Astrocyte of the cerebellum (primary cell): ENCODE results near the gene MESP1.

Experiments used
- DNase-seq: peaks from one replicate; pipeline ENCODE4 v3.0.0-alpha.2; 2011; ENCODE audit warnings: low read depth
- H3K4me3 ChIP-seq: 2 replicates; pipeline ENCODE4 v1.5.1; 2011; ENCODE audit warnings: mild to moderate bottlenecking, low read depth, low read length, moderate library complexity
- CTCF ChIP-seq: IDR thresholded peaks from 2 replicates; pipeline ENCODE4 v1.5.1; 2012; ENCODE audit warnings: low read length, low read depth, moderate library complexity, mild to moderate bottlenecking; ENCODE audit errors: missing control alignments
- in situ Hi-C: cut with HindIII; loops from 2 replicates; pipeline ENCODE4 v1.10.0; 2017; ENCODE audit warnings: low sequenced_read_pairs

Gene MESP1

DNA sequence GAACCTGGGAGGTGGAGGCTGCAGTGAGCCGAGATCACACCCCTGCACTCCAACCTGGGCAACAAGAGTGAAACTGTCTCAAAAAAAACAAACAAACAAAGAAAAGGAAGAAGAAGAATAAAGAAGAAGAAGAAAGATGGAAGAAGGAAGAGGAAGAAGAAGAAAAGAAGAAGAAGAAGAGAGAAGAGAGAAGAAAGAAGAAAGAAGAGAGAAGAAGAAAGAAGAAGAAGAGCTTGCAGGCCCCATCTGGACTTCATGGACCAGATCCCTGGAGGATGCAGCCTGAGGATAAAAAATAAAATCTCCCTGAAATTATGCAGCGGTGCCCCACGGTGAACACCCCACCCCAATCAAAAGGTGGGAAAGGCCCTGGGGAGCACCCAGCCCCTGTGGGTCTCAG is 8.8 kb upstream of the MESP1 start:
- no peak overlapping the region for H3K4me3 ChIP-seq
- DNase-seq: no peak
- no peak for TF ChIP-seq CTCF
- in situ Hi-C loops: no loop called here

GRCh38 chr15:89758981-89759380 is 7.9 kb upstream of the MESP1 start:
- H3K4me3 ChIP-seq: no peak overlapping the region
- no peak for DNase-seq
- TF ChIP-seq CTCF: no peak
- in situ Hi-C loops: no loop called here

- no peak for DNase-seq
- no peak overlapping the region for H3K4me3 ChIP-seq
- no peak for TF ChIP-seq CTCF
- in situ Hi-C loops: no loop called here
Measured at GRCh38 chr15:89758283-89758682, 7.2 kb upstream of the MESP1 start.

- DNase-seq: no peak
- no peak for TF ChIP-seq CTCF
- in situ Hi-C loops: no loop called here
- H3K4me3 ChIP-seq: no peak overlapping the region
Measured at GRCh38 chr15:89756897-89757296, 5.8 kb upstream of the MESP1 start.

GRCh38 chr15:89755701-89756100 is 4.7 kb upstream of the MESP1 start:
- DNase-seq: no peak
- no peak for TF ChIP-seq CTCF
- H3K4me3 ChIP-seq: no peak overlapping the region
- in situ Hi-C loops: no loop called here

DNA sequence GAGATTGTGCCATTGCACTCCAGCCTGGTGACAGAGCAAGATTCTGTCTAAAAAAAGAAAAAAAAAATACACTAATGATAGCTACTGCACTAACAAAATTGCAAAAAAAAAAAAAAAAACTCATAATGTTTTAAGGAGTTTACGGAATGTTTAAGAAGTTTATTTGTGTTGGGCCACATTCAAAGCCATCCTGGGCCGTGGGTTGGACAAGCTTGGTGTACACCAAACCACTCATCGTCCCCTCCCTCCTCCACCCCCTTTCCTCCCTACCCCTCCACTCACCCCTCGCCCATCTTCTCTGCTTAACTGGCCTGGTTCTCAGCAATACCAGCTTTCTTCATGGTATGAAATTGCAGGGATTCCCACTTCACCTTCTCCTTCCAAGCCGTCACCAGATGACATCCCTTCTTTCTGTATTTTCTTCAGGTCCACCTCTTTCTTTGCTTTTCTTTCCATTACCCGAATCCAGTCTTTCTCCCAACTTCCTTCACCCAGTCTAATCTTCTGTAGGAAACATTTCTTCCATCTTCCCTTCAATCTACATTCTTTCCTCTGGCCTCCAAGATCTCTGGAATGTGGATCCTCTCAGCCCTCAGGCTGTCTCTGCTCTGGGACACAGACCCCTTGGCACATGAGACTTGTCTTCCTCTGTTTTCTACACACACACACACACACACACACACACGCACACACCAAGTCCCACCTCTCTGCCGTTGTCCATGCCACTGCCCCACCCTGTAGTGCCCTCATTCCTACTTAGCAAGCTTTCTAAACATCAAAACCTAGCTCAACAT is 3.5 kb upstream of the MESP1 start:
- in situ Hi-C loops: no loop called here

More for the DNA sequence above, 3.5 kb upstream of the MESP1 start:
- no peak overlapping the region for H3K4me3 ChIP-seq
- no peak for DNase-seq
- TF ChIP-seq CTCF: no peak
